ENCODE data around the gene S100A2.
"Not testable (repeated sequence)": the region's sequence is repeated elsewhere in the genome, so short reads cannot be mapped to it uniquely, and the experiment has no call there.

Gene S100A2

GRCh38 chr1:153562021-153562420 is 3.6 kb downstream of the S100A2 start:
- DNase-seq = not testable (repeated sequence)

- DNase-seq = no peak
Observed at GRCh38 chr1:153561466-153561985, 4.1 kb downstream of the S100A2 start.

GRCh38 chr1:153560771-153561465 is 4.7 kb downstream of the S100A2 start:
- DNase-seq = no peak

- DNase-seq = no peak
Observed at GRCh38 chr1:153560241-153560640, 5.4 kb downstream of the S100A2 start.

- no peak for DNase-seq
Observed at GRCh38 chr1:153557877-153558276, 7.8 kb downstream of the S100A2 start.

GRCh38 chr1:153556348-153556747 is 9.3 kb downstream of the S100A2 start:
- DNase-seq = no peak

- DNase-seq = no peak
Observed at GRCh38 chr1:153553830-153554541, 11.7 kb downstream of the S100A2 start.

GRCh38 chr1:153553096-153553495 is 12.5 kb downstream of the S100A2 start:
- DNase-seq = no peak

- DNase-seq = no peak
Observed at GRCh38 chr1:153552335-153552734, 13.3 kb downstream of the S100A2 start.

- no peak for DNase-seq
Observed at GRCh38 chr1:153550827-153551500, 14.7 kb downstream of the S100A2 start.

- DNase-seq = no peak
Observed at GRCh38 chr1:153550398-153550758, 15.3 kb downstream of the S100A2 start.

GRCh38 chr1:153549741-153550397 is 15.8 kb downstream of the S100A2 start:
- DNase-seq = no peak

- no peak for DNase-seq
Observed at GRCh38 chr1:153548722-153549688, 16.6 kb downstream of the S100A2 start, which contains the start of gene S100A3. S100A3 (minus strand) TSS chr1:153549258; CDS start chr1:153548485, 773 bp downstream.

- DNase-seq = no peak
Observed at GRCh38 chr1:153547560-153548551, 17.8 kb downstream of the S100A2 start.

- DNase-seq = no peak
Observed at GRCh38 chr1:153546796-153547559, 18.7 kb downstream of the S100A2 start.

- no peak for DNase-seq
Observed at GRCh38 chr1:153546371-153546770, 19.3 kb downstream of the S100A2 start.

GRCh38 chr1:153545067-153546055 is 20.3 kb downstream of the S100A2 start, which contains the start of gene S100A4:
S100A4 (minus strand) TSS chr1:153545806; CDS start chr1:153544794, 1,012 bp downstream.
- DNase-seq = peak; percentile 89

- no peak for DNase-seq
Observed at GRCh38 chr1:153544453-153545066, 21.1 kb downstream of the S100A2 start.
